GM12878 (cell line): ENCODE measurements around the gene NAV2. TPM values are rescaled to one million over a fixed set of nuclear protein-coding genes. Genes with fewer than 3 reads are reported as not detected.

ENCODE experiments used
- ATAC-seq: fragments of 200-7000 bp; cut with Tn5 transposase; 3 replicates; pipeline ENCODE4 v1.9.1; 2020; ENCODE audit warnings: mild to moderate bottlenecking, moderate library complexity
- BruUV-seq: library from RNA; stranded (reverse); fragments of 400-500 nt; replicated peaks from 2 replicates; lab custom pipeline; 2021; lab: Mats Ljungman, UMichigan
- CTCF ChIA-PET: fragments of 300-600 bp; sonication (Branson Sonifier 250); formaldehyde crosslinking; extraction: SDS; loops from one replicate; lab custom pipeline; 2021; ENCODE audit warnings: inconsistent platforms; lab: Yijun Ruan, JAX
- POLR2A ChIA-PET: fragments of 350-600 bp; formaldehyde crosslinking; extraction: SDS; loops from one replicate; lab custom pipeline; 2021; ENCODE audit warnings: inconsistent platforms; lab: Charles Lee
- RAD21 ChIA-PET: fragments of 300-600 bp; sonication (Branson Sonifier 250); formaldehyde crosslinking; loops from one replicate; lab custom pipeline; 2023; ENCODE audit warnings: antibody characterized with exemption; ENCODE audit not compliant: unreplicated experiment; lab: Charles Lee
- SMC1A ChIA-PET: fragments of 300-600 bp; sonication (Branson Sonifier 250); formaldehyde crosslinking; loops from one replicate; lab custom pipeline; 2023; ENCODE audit not compliant: unreplicated experiment, uncharacterized antibody; lab: Charles Lee
- DNase-seq: peaks from one replicate; pipeline ENCODE4 v3.0.0-alpha.2; 2011; ENCODE audit warnings: low read depth, low spot score
- FAIRE-seq: peaks from 3 replicates; lab custom pipeline; 2011; peaks lifted over from hg19 to GRCh38; lab: Jason Lieb, UNC
- H2AFZ ChIP-seq: 2 replicates; pipeline ENCODE4 v1.6.0; 2011; ENCODE audit warnings: low read depth, low read length, control low read depth; ENCODE audit not compliant: control insufficient read depth
- H3K27ac ChIP-seq: 2 replicates; pipeline ENCODE4 v1.5.1; 2011; ENCODE audit warnings: control low read depth; ENCODE audit not compliant: control insufficient read depth, insufficient read depth
- H3K27me3 ChIP-seq, 2 experiments: replicated peaks in 1 of 2; 2 replicates each; pipeline versions ENCODE4 v1.6.0 to v1.6.1; 2011; ENCODE audit warnings: low read length in 1 of 2; ENCODE audit not compliant: control insufficient read depth in 2 of 2, insufficient read depth in 2 of 2
- H3K36me3 ChIP-seq, 2 experiments: 2 replicates each; pipeline ENCODE4 v1.5.1; 2011; ENCODE audit warnings: low read length in 1 of 2; ENCODE audit not compliant: control insufficient read depth in 2 of 2, insufficient read depth in 2 of 2
- H3K4me1 ChIP-seq: 2 replicates; pipeline ENCODE4 v1.6.1; 2011; ENCODE audit warnings: mild to moderate bottlenecking, low read length, moderate library complexity, mixed read lengths; ENCODE audit not compliant: control insufficient read depth, insufficient read depth
- H3K4me2 ChIP-seq: 2 replicates; pipeline ENCODE4 v1.6.0; 2011; ENCODE audit warnings: control low read depth; ENCODE audit not compliant: control insufficient read depth, insufficient read depth
- H3K4me3 ChIP-seq: fragments of 200-600 bp; sonication (generic); 2 replicates; pipeline ENCODE4 v1.5.1; 2016
- H3K79me2 ChIP-seq: 2 replicates; pipeline ENCODE4 v1.6.0; 2011; ENCODE audit warnings: low read length; ENCODE audit not compliant: control insufficient read depth, insufficient read depth
- H3K9ac ChIP-seq: 2 replicates; pipeline ENCODE4 v1.8.0; 2011; ENCODE audit warnings: low read length, control low read depth, mixed read lengths; ENCODE audit not compliant: control insufficient read depth, insufficient read depth
- H3K9me3 ChIP-seq: replicated peaks from 3 replicates; pipeline ENCODE4 v1.5.1; 2011; ENCODE audit warnings: mild to moderate bottlenecking, low read length; ENCODE audit not compliant: control insufficient read depth, insufficient read depth
- H4K20me1 ChIP-seq: 2 replicates; pipeline ENCODE4 v1.6.0; 2011; ENCODE audit not compliant: control insufficient read depth, insufficient read depth
- ATF7 ChIP-seq: fragments of 450-650 bp; IDR thresholded peaks from 2 replicates; pipeline ENCODE4 v1.6.1; 2016; ENCODE audit warnings: low read depth, mild to moderate bottlenecking
- BCLAF1 ChIP-seq: fragments of 450-650 bp; IDR thresholded peaks from 2 replicates; pipeline ENCODE4 v1.6.1; 2017; ENCODE audit warnings: antibody characterized with exemption, mild to moderate bottlenecking, moderate library complexity
- JUNB ChIP-seq: IDR thresholded peaks from 2 replicates; pipeline ENCODE4 v1.6.1; 2016; ENCODE audit warnings: antibody characterized with exemption, mild to moderate bottlenecking
- POU2F2 ChIP-seq: IDR thresholded peaks from 3 replicates; pipeline ENCODE4 v1.6.1; 2011; ENCODE audit warnings: low read depth, mild to moderate bottlenecking, low read length, borderline replicate concordance
- ZNF24 ChIP-seq: fragments of 450-650 bp; IDR thresholded peaks from 2 replicates; pipeline ENCODE4 v1.6.1; 2017; ENCODE audit warnings: antibody characterized with exemption, mild to moderate bottlenecking
- ZZZ3 ChIP-seq: IDR thresholded peaks from 2 replicates; pipeline ENCODE4 v1.6.1; 2011; ENCODE audit warnings: low read depth; ENCODE audit not compliant: control insufficient read depth, insufficient read length
- WGBS: methylation state at CpG from one replicate; pipeline ENCODE4 v1.1.6; 2016; ENCODE audit warnings: low lambda C conversion rate; ENCODE audit not compliant: insufficient replicate concordance, insufficient coverage; ENCODE audit errors: missing lambda C conversion rate; 5-methylcytosine and 5-hydroxymethylcytosine counted together
- in situ Hi-C: fragments of 300-500 bp; cut with MboI; formaldehyde crosslinking; loops from 9 replicates; pipeline ENCODE4 v1.14.3; 2018; ENCODE audit warnings: mixed read lengths
- intact Hi-C: fragments of 100-400 bp; cut with micrococcal nuclease; formaldehyde crosslinking; loops from one replicate; pipeline ENCODE4 v1.14.2; 2022; ENCODE audit not compliant: unreplicated experiment
- polyA plus RNA-seq, 11 experiments: library from polyadenylated mRNA; depleted of rRNA in 4 of 11; unstranded in 6 of 11; stranded (reverse) in 5 of 11; fragments of >200 nt; fragmentation: Nextera tagmentation in 4 of 11; fragmentation: Illumina TruSeq in 1 of 11; extraction: Ambion mirVana in 4 of 11; extraction: Trizol in 1 of 11; gene quantifications; 1 replicate in 1 of 11; 2 replicates in 10 of 11; pipeline versions ENCODE4 v1.2.1 to v1.2.3, GENCODE V29; 2011 to 2016; ENCODE audit warnings: inconsistent platforms in 2 of 11, missing spikeins in 2 of 11, low read depth in 1 of 11
- total RNA-seq, 4 experiments: library from RNA; depleted of rRNA in 3 of 4; stranded (reverse); fragments of >200 nt in 3 of 4; fragmentation: Illumina TruSeq in 1 of 4; extraction: Trizol in 1 of 4; gene quantifications; 2 replicates each; pipeline versions ENCODE4 v1.2.1 to v1.2.3, GENCODE V29; 2013 to 2021

Gene NAV2
- total and polyA plus RNA-seq, 10 of the 15 experiments (the other 5 are each of a cell fraction or from before 2014, with no cell fraction given) = 0.35 to 6.1 (median 1.1) TPM

GRCh38 chr11:20043992-20044391 is 331.4 kb downstream of the NAV2 start:
- SMC1A ChIA-PET = interaction anchor here (0.7 kb wide), 1 partner anchor 12 kb away, joined by 3 read pairs; no protein-coding TSS in a partner anchor

More at GRCh38 chr11:20043992-20044391, 331.4 kb downstream of the NAV2 start:
- ChIA-PET RAD21 (no interaction called here), POLR2A (no interaction called here), CTCF (interaction anchor here (0.9 kb wide), 2 partner anchors 12 to 105 kb away, joined by 3 to 4 read pairs; no protein-coding TSS in a partner anchor)
- H3K79me2 ChIP-seq = no peaks in the 10 kb centered on the region
- H2AFZ ChIP-seq = no peak overlapping the region
- BruUV-seq = no TSS peak
- no peaks in the 10 kb centered on the region for H3K36me3 ChIP-seq
- FAIRE-seq (no peak), ATAC-seq (no peak), DNase-seq (no peak)
- 69% methylated on average over 13 of the region's 13 CpGs for WGBS
- intact Hi-C loops = no loop called here
- no peak overlapping the region for H3K4me3 ChIP-seq
- no peak overlapping the region for H3K9ac ChIP-seq
- no peak overlapping the region for H3K4me2 ChIP-seq
- no peaks in the 10 kb centered on the region for H4K20me1 ChIP-seq
- H3K27me3 ChIP-seq = no peaks in the 10 kb centered on the region
- H3K4me1 ChIP-seq = no peaks in the 10 kb centered on the region
- no peak for TF ChIP-seq POU2F2
- no peak for TF ChIP-seq ATF7
- TF ChIP-seq ZNF24 = no peak
- no peak for TF ChIP-seq JUNB
- no peak for TF ChIP-seq ZZZ3
- no peak for TF ChIP-seq BCLAF1
- in situ Hi-C loops = no loop called here
- H3K27ac ChIP-seq = no peak overlapping the region
- H3K9me3 ChIP-seq = no peaks in the 10 kb centered on the region
